Stimulated activated CD4-positive, alpha-beta T cell treated with anti-CD3 and anti-CD28 coated beads, Interleukin-4, amount 100 ng/mL, for 4 hours (primary cell): ENCODE measurements around the gene LANCL1.
"Not testable (repeated sequence)": the region's sequence is repeated elsewhere in the genome, so short reads cannot be mapped to it uniquely, and the experiment has no call there.

ENCODE experiments used
- DNase-seq, 2 experiments: peaks; one replicate each; pipeline ENCODE4 v3.0.0-alpha.2; 2020

Gene LANCL1

GRCh38 chr2:210459407-210459806 lies 17.2 kb downstream of the LANCL1 start:
- DNase-seq, result no peak

GRCh38 chr2:210458395-210458794 lies 18.2 kb downstream of the LANCL1 start:
- no peak for DNase-seq

GRCh38 chr2:210456571-210456970 lies 20.0 kb downstream of the LANCL1 start:
- DNase-seq, result no peak

- DNase-seq, result no peak
These were observed 22.2 kb downstream of the LANCL1 start for GRCh38 chr2:210454336-210454735.

GRCh38 chr2:210452194-210452593 lies 24.4 kb downstream of the LANCL1 start:
- DNase-seq, result no peak

- not testable (repeated sequence) for DNase-seq
These were observed 25.6 kb downstream of the LANCL1 start for GRCh38 chr2:210450942-210451341.

GRCh38 chr2:210445732-210446131 lies 30.8 kb downstream of the LANCL1 start:
- DNase-seq, result no peak

GRCh38 chr2:210445116-210445707 lies 31.3 kb downstream of the LANCL1 start:
- DNase-seq, result no peak

- DNase-seq, result no peak
These were observed 33.0 kb downstream of the LANCL1 start for GRCh38 chr2:210443527-210443926.

- DNase-seq, result no peak
These were observed 33.7 kb downstream of the LANCL1 start for GRCh38 chr2:210442878-210443277.

- DNase-seq, result no peak
These were observed 34.1 kb downstream of the LANCL1 start for GRCh38 chr2:210442457-210442856.

GRCh38 chr2:210440206-210440605 lies 36.4 kb downstream of the LANCL1 start:
- no peak for DNase-seq

GRCh38 chr2:210435439-210435838 lies 41.1 kb downstream of the LANCL1 start:
- DNase-seq, result no peak

GRCh38 chr2:210432633-210433032 lies 43.9 kb downstream of the LANCL1 start:
- DNase-seq, result no peak

GRCh38 chr2:210429403-210430137 lies 47.0 kb downstream of the LANCL1 start:
- no peak for DNase-seq

- no peak for DNase-seq
These were observed 48.0 kb downstream of the LANCL1 start for GRCh38 chr2:210428393-210429179.

- not testable (repeated sequence) for DNase-seq
These were observed 49.2 kb downstream of the LANCL1 start for GRCh38 chr2:210427309-210427708.

GRCh38 chr2:210422366-210422765 lies 54.2 kb downstream of the LANCL1 start:
- DNase-seq, result no peak

GRCh38 chr2:210421916-210422315 lies 54.6 kb downstream of the LANCL1 start:
- DNase-seq, result no peak

- DNase-seq, result no peak
These were observed 63.9 kb downstream of the LANCL1 start for GRCh38 chr2:210412660-210413059.

GRCh38 chr2:210410542-210410941 lies 66.0 kb downstream of the LANCL1 start:
- no peak for DNase-seq

GRCh38 chr2:210399440-210400041 lies 77.0 kb downstream of the LANCL1 start:
- DNase-seq, result no peak

GRCh38 chr2:210392469-210392881 lies 84.1 kb downstream of the LANCL1 start:
- no peak for DNase-seq
